Smooth muscle cell (in vitro differentiated cells): ENCODE data around the gene IWS1. TPM values are rescaled to one million over a fixed set of nuclear protein-coding genes. Genes with fewer than 3 reads are reported as not detected.

ENCODE experiments used
- DNase-seq: peaks from one replicate; lab custom pipeline; 2025; ENCODE audit not compliant: unreplicated experiment; lab: John Stamatoyannopoulos, UW
- H2AFZ ChIP-seq: fragments of 200-600 bp; sonication (generic); 2 replicates; pipeline ENCODE4 v1.6.0; 2016; ENCODE audit warnings: antibody characterized with exemption, low read depth, mild to moderate bottlenecking
- H3F3A ChIP-seq: fragments of 200-600 bp; sonication (generic); 2 replicates; pipeline ENCODE4 v1.6.0; 2017; ENCODE audit warnings: antibody characterized with exemption, low read depth
- H3K27ac ChIP-seq: fragments of 200-600 bp; sonication (generic); 2 replicates; pipeline ENCODE4 v1.5.1; 2016; ENCODE audit warnings: low read depth, mild to moderate bottlenecking
- H3K27me3 ChIP-seq: fragments of 200-600 bp; sonication (generic); 2 replicates; pipeline ENCODE4 v1.6.1; 2016; ENCODE audit warnings: low read depth, mild to moderate bottlenecking
- H3K36me3 ChIP-seq: fragments of 200-600 bp; sonication (generic); 2 replicates; pipeline ENCODE4 v1.5.1; 2016; ENCODE audit warnings: low read depth
- H3K4me1 ChIP-seq: fragments of 200-600 bp; sonication (generic); 2 replicates; pipeline ENCODE4 v1.5.1; 2016; ENCODE audit warnings: low read depth
- H3K4me2 ChIP-seq: fragments of 200-600 bp; sonication (generic); 2 replicates; pipeline ENCODE4 v1.6.0; 2016; ENCODE audit warnings: mild to moderate bottlenecking
- H3K4me3 ChIP-seq: fragments of 200-600 bp; sonication (generic); 2 replicates; pipeline ENCODE4 v1.5.1; 2016; ENCODE audit warnings: mild to moderate bottlenecking
- H3K79me2 ChIP-seq: fragments of 200-600 bp; sonication (generic); 2 replicates; pipeline ENCODE4 v1.6.0; 2016; ENCODE audit warnings: low read depth, mild to moderate bottlenecking
- H3K9ac ChIP-seq: fragments of 200-600 bp; sonication (generic); 2 replicates; pipeline ENCODE4 v1.6.0; 2016; ENCODE audit warnings: low read depth
- H3K9me3 ChIP-seq: fragments of 200-600 bp; sonication (generic); replicated peaks from 2 replicates; pipeline ENCODE4 v1.5.1; 2016; ENCODE audit warnings: low read depth
- H4K20me1 ChIP-seq: fragments of 200-600 bp; sonication (generic); 2 replicates; pipeline ENCODE4 v1.6.0; 2016; ENCODE audit warnings: low read depth
- WGBS: methylation state at CpG from one replicate; pipeline ENCODE4 v1.1.7; 2016; ENCODE audit warnings: low lambda C conversion rate; 5-methylcytosine and 5-hydroxymethylcytosine counted together
- polyA plus RNA-seq: library from polyadenylated mRNA; unstranded; fragments of >200 nt; fragmentation: Nextera tagmentation; extraction: Ambion mirVana; gene quantifications from 2 replicates; pipeline ENCODE4 v1.2.1, GENCODE V29; 2016
- total RNA-seq: library from RNA; depleted of rRNA; stranded (reverse); fragments of >200 nt; gene quantifications from 2 replicates; pipeline ENCODE4 v1.2.3, GENCODE V29; 2014
- TF ChIP-seq, protein P1 (sequence below): fragments of 200-600 bp; sonication (generic); IDR thresholded peaks from 2 replicates; pipeline ENCODE4 v1.5.1; 2017; ENCODE audit warnings: borderline replicate concordance, mild to moderate bottlenecking, antibody characterized with exemption; ENCODE audit not compliant: insufficient read depth, poor library complexity, severe bottlenecking

Gene IWS1
- total and polyA plus RNA-seq, 2 experiments from 2014 or later, result 31.2 to 36.1 TPM

DNA sequence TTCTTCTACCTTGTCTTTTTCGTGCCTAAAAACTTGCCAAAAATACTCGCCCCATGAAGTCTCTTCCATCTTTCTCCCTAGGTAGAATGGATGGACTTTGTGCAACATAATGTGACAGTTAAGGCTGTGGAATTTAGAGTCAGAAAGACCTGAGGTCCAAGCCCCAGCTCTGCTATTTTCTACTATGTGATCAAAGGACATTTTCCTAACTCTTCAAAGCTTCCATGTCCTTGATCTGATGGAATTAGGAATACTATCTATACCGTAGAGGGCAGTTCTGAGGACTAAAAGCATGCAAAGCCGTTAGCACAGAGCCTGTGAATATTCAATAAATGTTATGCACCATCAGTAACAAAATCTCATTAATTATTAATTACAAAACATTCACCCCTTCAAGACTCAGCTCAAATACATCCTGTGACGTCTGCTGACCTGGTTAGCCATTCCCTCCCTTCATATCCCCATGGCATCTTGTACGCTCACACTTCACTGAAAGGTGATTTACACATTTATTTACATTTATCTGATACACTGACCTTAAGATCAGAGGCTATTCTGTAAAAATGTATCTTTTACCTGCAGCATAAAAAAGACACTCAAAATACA lies 15.1 kb downstream of the IWS1 start:
- no peak for DNase-seq
- H3K9ac ChIP-seq, result no peak overlapping the region
- 90% methylated on average over 6 of the region's 6 CpGs for WGBS
- no peaks in the 10 kb centered on the region for H3K27me3 ChIP-seq
- H3K4me3 ChIP-seq, result no peak overlapping the region
- H3K36me3 ChIP-seq, result no peaks in the 10 kb centered on the region
- TF ChIP-seq, protein P1, sequence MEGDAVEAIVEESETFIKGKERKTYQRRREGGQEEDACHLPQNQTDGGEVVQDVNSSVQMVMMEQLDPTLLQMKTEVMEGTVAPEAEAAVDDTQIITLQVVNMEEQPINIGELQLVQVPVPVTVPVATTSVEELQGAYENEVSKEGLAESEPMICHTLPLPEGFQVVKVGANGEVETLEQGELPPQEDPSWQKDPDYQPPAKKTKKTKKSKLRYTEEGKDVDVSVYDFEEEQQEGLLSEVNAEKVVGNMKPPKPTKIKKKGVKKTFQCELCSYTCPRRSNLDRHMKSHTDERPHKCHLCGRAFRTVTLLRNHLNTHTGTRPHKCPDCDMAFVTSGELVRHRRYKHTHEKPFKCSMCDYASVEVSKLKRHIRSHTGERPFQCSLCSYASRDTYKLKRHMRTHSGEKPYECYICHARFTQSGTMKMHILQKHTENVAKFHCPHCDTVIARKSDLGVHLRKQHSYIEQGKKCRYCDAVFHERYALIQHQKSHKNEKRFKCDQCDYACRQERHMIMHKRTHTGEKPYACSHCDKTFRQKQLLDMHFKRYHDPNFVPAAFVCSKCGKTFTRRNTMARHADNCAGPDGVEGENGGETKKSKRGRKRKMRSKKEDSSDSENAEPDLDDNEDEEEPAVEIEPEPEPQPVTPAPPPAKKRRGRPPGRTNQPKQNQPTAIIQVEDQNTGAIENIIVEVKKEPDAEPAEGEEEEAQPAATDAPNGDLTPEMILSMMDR, result no peak
- H3K4me2 ChIP-seq, result no peak overlapping the region
- peaks cover 86% of the 10 kb centered on the region for H3K79me2 ChIP-seq
- H2AFZ ChIP-seq, result no peak overlapping the region
- H4K20me1 ChIP-seq, result peaks cover 97% of the 10 kb centered on the region
- peaks cover 18% of the 10 kb centered on the region for H3F3A ChIP-seq
- H3K4me1 ChIP-seq, result peaks cover 11% of the 10 kb centered on the region
- no peaks in the 10 kb centered on the region for H3K9me3 ChIP-seq
- H3K27ac ChIP-seq, result no peak overlapping the region

DNA sequence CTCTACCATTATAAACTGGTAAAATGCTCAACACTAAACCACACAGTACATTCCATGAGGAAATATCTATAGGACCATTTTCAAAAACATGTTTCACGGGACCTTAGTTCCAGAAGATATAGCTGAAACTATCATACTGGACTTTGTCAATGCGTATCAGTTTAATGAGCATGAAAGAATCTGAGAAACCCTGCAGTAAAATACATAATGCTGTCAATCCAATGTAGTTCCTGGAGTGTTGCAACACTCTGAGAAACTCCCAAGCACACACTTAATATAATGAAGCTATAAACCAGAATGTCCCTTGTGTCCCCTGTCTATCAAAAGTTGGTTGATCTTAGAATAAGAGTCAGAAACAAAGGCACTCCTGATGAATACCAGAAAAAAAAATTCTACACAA lies 16.2 kb downstream of the IWS1 start:
- H3K4me2 ChIP-seq, result no peak overlapping the region
- peaks cover 6% of the 10 kb centered on the region for H3K4me1 ChIP-seq
- peaks cover 87% of the 10 kb centered on the region for H3K79me2 ChIP-seq
- no peaks in the 10 kb centered on the region for H3K9me3 ChIP-seq
- peaks cover 92% of the 10 kb centered on the region for H4K20me1 ChIP-seq
- TF ChIP-seq, protein P1, result no peak
- H3K27ac ChIP-seq, result peak overlapping the region; percentile 28
- no peak overlapping the region for H3K4me3 ChIP-seq
- WGBS, result 73% methylated on average over 2 of the region's 2 CpGs
- H3K27me3 ChIP-seq, result no peaks in the 10 kb centered on the region
- H3F3A ChIP-seq, result peaks cover 23% of the 10 kb centered on the region
- H3K36me3 ChIP-seq, result no peaks in the 10 kb centered on the region
- H2AFZ ChIP-seq, result no peak overlapping the region
- H3K9ac ChIP-seq, result no peak overlapping the region
- DNase-seq, result no peak

DNA sequence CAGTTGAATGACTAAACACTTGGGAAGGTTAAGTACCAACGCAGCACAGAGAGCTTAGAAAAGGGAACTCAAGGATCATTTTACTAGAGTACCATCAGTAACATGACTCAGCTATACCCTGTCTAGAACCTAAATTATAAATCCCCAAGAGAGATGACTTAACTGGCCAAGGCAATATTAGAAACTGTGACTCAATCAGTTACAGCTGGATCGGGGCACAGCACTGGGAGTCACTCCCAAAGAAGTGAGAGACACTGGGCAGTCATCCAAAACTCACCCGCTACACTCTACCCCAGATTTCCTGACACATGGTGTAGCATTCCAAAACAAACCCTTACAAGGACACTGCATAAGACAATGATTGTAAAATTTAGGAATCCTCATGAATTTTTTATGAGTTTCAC lies 17.7 kb downstream of the IWS1 start:
- Histone ChIP-seq H3F3A (peaks cover 23% of the 10 kb centered on the region), H3K36me3 (peaks cover 3% of the 10 kb centered on the region), H4K20me1 (peaks cover 83% of the 10 kb centered on the region), H3K27me3 (no peaks in the 10 kb centered on the region), H3K9ac (peak overlapping the region; percentile 31), H3K27ac (peak overlapping the region; percentile 90), H3K9me3 (no peaks in the 10 kb centered on the region), H3K4me1 (peaks cover 6% of the 10 kb centered on the region), H3K4me3 (no peak overlapping the region), H2AFZ (no peak overlapping the region), H3K4me2 (peak overlapping the region; percentile 58), H3K79me2 (peaks cover 78% of the 10 kb centered on the region)
- WGBS, result 3% methylated on average over 3 of the region's 3 CpGs
- peak; percentile 22 for DNase-seq
- TF ChIP-seq, protein P1, result no peak
